Endothelial cell (in vitro differentiated cells): ENCODE results near the gene TRIM41. TPM values are rescaled to one million over a fixed set of nuclear protein-coding genes. Genes with fewer than 3 reads are reported as not detected.

ENCODE experiments used
- DNase-seq: peaks from one replicate; pipeline ENCODE4 v3.0.0; 2021; ENCODE audit warnings: low spot score
- H3K27ac Mint-ChIP-seq: one replicate; pipeline ENCODE4 v1.8.0; 2021; ENCODE audit warnings: mixed read lengths, inconsistent platforms; ENCODE audit not compliant: unreplicated experiment
- H3K27me3 Mint-ChIP-seq: one replicate; pipeline ENCODE4 v1.8.0; 2021; ENCODE audit warnings: mild to moderate bottlenecking, moderate library complexity, mixed read lengths, inconsistent platforms; ENCODE audit not compliant: unreplicated experiment
- H3K36me3 Mint-ChIP-seq: one replicate; pipeline ENCODE4 v1.8.0; 2021; ENCODE audit warnings: mild to moderate bottlenecking, low read depth, mixed read lengths, inconsistent platforms; ENCODE audit not compliant: unreplicated experiment
- H3K4me1 Mint-ChIP-seq: one replicate; pipeline ENCODE4 v1.8.0; 2021; ENCODE audit warnings: mild to moderate bottlenecking, mixed read lengths, inconsistent platforms; ENCODE audit not compliant: unreplicated experiment
- H3K4me3 Mint-ChIP-seq: one replicate; pipeline ENCODE4 v1.8.0; 2021; ENCODE audit warnings: mild to moderate bottlenecking, mixed read lengths, inconsistent platforms; ENCODE audit not compliant: unreplicated experiment
- H3K9me3 Mint-ChIP-seq: one replicate; pipeline ENCODE4 v1.8.0; 2021; ENCODE audit warnings: mixed read lengths, inconsistent platforms; ENCODE audit not compliant: unreplicated experiment
- total RNA-seq: library from RNA; stranded (reverse); fragmentation: NEBNext Ultra II Directional; extraction: Animal tissue kit (Norgen Biotek cat#: 25700); gene quantifications from one replicate; pipeline ENCODE4 v1.2.1, GENCODE V29; 2021; ENCODE audit not compliant: unreplicated experiment
- TF ChIP-seq, protein P1 (sequence below): fragments of 200-600 bp; sonication (generic); IDR thresholded peaks from one replicate; pipeline ENCODE4 v1.5.0; 2021; ENCODE audit warnings: antibody characterized with exemption; ENCODE audit not compliant: unreplicated experiment

TRIM41 gene
- total RNA-seq, 1 donor from 2014 or later: 21.8 TPM

DNA sequence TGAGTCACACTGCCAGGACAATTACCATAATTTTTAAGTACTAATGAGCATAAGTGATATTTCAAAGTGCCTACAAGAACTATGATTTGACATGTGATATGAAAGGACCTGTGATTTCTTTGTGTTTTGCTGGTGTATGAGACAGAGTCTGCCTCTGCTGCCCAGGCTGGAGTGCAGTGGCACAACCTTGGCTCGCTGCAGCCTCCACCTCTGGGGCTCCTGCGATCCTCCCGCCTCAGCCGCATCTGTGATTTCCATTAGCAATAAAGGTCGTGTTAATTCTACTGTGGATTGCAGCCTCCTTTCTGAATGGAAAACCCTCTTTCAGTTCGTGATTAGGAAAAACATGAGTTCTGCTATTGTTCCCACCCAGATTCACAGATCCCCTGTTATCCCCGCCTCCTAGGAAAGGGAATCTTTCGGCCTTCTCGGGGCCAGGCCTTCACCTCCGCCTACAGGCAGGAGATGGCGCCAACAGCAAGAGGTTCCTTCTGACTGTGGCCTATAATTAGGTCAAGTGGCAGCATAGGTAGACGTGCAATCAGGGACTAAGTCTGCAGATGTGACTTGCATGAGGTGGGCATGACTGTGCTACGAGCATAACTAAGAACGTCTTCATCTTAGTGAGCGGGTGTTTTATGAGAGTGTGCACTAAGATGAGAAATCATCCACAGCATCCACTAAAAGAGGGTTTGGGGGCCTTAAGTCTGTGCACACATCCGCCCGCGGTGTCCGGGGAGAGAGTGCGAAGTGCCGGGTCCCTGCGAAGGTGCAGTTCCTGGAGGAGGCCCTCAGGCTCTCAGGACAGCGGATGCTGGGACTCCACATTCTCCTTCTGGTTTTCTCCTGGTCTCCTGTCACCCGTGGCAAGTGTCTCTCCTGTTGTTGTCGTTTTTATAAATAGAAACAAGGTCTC lies 41.2 kb upstream of the TRIM41 start:
- no peaks in the 10 kb centered on the region for H3K9me3 Mint-ChIP-seq
- H3K27me3 Mint-ChIP-seq: peaks cover 4% of the 10 kb centered on the region
- TF ChIP-seq, protein P1, sequence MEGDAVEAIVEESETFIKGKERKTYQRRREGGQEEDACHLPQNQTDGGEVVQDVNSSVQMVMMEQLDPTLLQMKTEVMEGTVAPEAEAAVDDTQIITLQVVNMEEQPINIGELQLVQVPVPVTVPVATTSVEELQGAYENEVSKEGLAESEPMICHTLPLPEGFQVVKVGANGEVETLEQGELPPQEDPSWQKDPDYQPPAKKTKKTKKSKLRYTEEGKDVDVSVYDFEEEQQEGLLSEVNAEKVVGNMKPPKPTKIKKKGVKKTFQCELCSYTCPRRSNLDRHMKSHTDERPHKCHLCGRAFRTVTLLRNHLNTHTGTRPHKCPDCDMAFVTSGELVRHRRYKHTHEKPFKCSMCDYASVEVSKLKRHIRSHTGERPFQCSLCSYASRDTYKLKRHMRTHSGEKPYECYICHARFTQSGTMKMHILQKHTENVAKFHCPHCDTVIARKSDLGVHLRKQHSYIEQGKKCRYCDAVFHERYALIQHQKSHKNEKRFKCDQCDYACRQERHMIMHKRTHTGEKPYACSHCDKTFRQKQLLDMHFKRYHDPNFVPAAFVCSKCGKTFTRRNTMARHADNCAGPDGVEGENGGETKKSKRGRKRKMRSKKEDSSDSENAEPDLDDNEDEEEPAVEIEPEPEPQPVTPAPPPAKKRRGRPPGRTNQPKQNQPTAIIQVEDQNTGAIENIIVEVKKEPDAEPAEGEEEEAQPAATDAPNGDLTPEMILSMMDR: no peak
- peak overlapping the region; percentile 42 for H3K27ac Mint-ChIP-seq
- H3K4me3 Mint-ChIP-seq: no peak overlapping the region
- H3K4me1 Mint-ChIP-seq: no peaks in the 10 kb centered on the region
- no peaks in the 10 kb centered on the region for H3K36me3 Mint-ChIP-seq
- peak; percentile 72 for DNase-seq

DNA sequence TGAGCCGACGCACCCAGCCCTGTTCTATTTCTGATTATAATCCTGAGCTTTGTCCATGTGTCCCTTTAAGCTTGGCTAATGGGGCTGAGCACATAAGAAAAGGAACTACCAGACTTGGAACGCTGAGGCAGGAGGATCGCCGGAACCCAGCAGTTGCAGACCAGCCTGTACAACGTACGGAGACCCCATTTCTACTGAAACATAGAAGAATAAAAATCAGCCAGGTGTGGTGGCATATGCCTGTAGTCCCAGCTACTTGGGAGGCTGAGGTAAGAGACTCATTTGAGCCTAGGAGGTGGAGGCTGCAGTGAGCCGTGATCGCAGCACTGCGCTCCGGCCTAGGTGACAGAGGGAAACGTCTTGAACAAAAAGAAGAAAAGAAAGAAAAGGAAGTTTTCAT lies 40.4 kb upstream of the TRIM41 start:
- Mint-ChIP-seq H3K4me1 (peaks cover 1% of the 10 kb centered on the region), H3K36me3 (no peaks in the 10 kb centered on the region), H3K27me3 (peaks cover 11% of the 10 kb centered on the region), H3K27ac (no peak overlapping the region), H3K4me3 (no peak overlapping the region), H3K9me3 (no peaks in the 10 kb centered on the region)
- DNase-seq: no peak
- TF ChIP-seq, protein P1: no peak

DNA sequence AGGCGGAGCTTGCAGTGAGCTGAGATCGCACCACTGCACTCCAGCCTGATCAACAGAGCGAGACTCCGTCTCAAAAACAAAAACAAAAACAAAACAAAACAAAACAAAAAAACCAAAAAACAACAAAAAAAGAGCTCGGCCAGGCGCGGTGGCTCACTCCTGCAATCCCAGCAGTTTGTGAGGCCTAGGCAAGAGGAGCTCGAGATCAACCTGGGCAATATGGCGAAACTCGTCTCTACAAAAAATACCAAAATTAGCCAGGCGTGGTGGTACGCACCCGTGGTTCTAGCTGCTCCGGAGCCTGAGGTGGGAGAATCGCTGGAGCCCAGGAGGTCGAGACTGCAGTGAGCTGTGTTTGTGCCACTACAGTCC lies 38.2 kb upstream of the TRIM41 start:
- TF ChIP-seq, protein P1: no peak
- Mint-ChIP-seq H3K36me3 (peaks cover 10% of the 10 kb centered on the region), H3K27ac (no peak overlapping the region), H3K9me3 (peaks cover 5% of the 10 kb centered on the region), H3K4me3 (no peak overlapping the region), H3K4me1 (peaks cover 14% of the 10 kb centered on the region), H3K27me3 (peaks cover 31% of the 10 kb centered on the region)
- DNase-seq: no peak

DNA sequence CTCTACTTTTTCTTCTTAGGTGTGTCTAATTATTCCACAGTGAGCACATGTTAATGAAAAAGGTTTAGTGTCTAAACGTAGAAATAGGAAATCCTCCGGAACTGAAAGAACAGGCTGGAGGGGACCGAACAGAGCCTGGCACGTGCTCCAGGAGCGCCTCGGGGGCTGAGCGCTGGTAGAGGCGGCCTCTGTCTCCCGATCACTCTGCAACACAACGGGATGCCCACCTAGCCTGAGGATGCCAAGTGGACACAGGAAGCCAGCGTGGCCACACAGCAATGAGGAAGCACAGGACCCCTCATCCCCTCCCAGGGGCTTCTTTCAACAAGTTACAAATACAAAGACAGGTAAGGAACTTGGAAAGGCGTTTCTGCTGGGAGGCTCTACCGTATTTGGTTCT lies 37.5 kb upstream of the TRIM41 start:
- Mint-ChIP-seq H3K27me3 (peaks cover 37% of the 10 kb centered on the region), H3K27ac (no peak overlapping the region), H3K4me3 (no peak overlapping the region), H3K36me3 (peaks cover 10% of the 10 kb centered on the region), H3K4me1 (peaks cover 14% of the 10 kb centered on the region), H3K9me3 (peaks cover 5% of the 10 kb centered on the region)
- TF ChIP-seq, protein P1: no peak
- DNase-seq: no peak

DNA sequence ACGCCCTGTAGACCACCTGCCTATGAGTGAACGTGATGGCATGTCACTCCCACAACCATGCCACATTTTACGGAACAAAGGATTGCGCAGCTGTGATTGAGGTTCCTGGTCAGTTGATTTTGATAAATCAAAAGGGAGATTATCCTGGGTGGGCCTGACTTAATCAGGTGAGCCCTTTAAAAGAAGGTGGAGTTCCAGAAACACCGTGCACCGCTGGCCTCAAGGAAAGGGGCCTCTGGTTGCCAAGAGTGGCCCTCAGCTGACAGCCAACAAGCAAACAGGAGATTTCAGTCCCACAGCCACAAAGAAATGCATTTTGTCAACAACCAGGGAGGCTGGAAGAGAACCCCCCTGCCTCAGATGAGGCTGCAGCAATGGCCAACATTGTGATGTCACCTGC lies 37.1 kb upstream of the TRIM41 start:
- Mint-ChIP-seq H3K27me3 (peaks cover 37% of the 10 kb centered on the region), H3K4me1 (peaks cover 14% of the 10 kb centered on the region), H3K36me3 (peaks cover 10% of the 10 kb centered on the region), H3K27ac (no peak overlapping the region), H3K9me3 (peaks cover 5% of the 10 kb centered on the region), H3K4me3 (no peak overlapping the region)
- no peak for DNase-seq
- TF ChIP-seq, protein P1: no peak
